WTC11 (cell line): ENCODE measurements around the gene TMTC1. TPM values are rescaled to one million over a fixed set of nuclear protein-coding genes. Genes with fewer than 3 reads are reported as not detected.

Source experiments
- ATAC-seq: fragments of 200-7000 bp; cut with Tn5 transposase; 2 replicates; pipeline ENCODE4 v1.10.0; 2021; ENCODE audit warnings: mild to moderate bottlenecking, moderate library complexity
- CTCF ChIA-PET: fragments of 300-600 bp; sonication (Branson Sonifier 250); formaldehyde crosslinking; loops from one replicate; lab custom pipeline; 2021; ENCODE audit warnings: antibody characterized with exemption; lab: Charles Lee
- POLR2A ChIA-PET: fragments of 350-600 bp; sonication (Branson Sonifier 250); formaldehyde crosslinking; loops from one replicate; lab custom pipeline; 2021; ENCODE audit warnings: antibody characterized with exemption; lab: Charles Lee
- DNase-seq: peaks from one replicate; pipeline ENCODE4 v3.0.0; 2021; ENCODE audit warnings: low spot score
- H3K27ac Mint-ChIP-seq: 2 replicates; pipeline ENCODE4 v1.8.0; 2021; ENCODE audit warnings: mixed read lengths
- H3K27me3 Mint-ChIP-seq: 2 replicates; pipeline ENCODE4 v1.8.0; 2021; ENCODE audit warnings: low read depth, mild to moderate bottlenecking, moderate library complexity, mixed read lengths
- H3K36me3 Mint-ChIP-seq: 2 replicates; pipeline ENCODE4 v1.8.0; 2021; ENCODE audit warnings: mixed read lengths
- H3K4me1 Mint-ChIP-seq: 2 replicates; pipeline ENCODE4 v1.8.0; 2022; ENCODE audit warnings: mixed read lengths
- H3K4me3 Mint-ChIP-seq: 2 replicates; pipeline ENCODE4 v1.8.0; 2021; ENCODE audit warnings: mild to moderate bottlenecking, moderate library complexity, mixed read lengths
- H3K9me3 Mint-ChIP-seq: 2 replicates; pipeline ENCODE4 v1.8.0; 2021; ENCODE audit warnings: mixed read lengths
- AR ChIP-seq: fragments of 250-450 bp; sonication (Bioruptor Pico); IDR thresholded peaks from 2 replicates; pipeline ENCODE4 v1.9.0; 2021; ENCODE audit warnings: mild to moderate bottlenecking
- CREB1 ChIP-seq: sonication (generic); formaldehyde crosslinking; IDR thresholded peaks from 2 replicates; pipeline ENCODE4 v1.8.0; 2023; ENCODE audit warnings: mild to moderate bottlenecking, missing genetic modification reagents
- E2F1 ChIP-seq: sonication (generic); formaldehyde crosslinking; IDR thresholded peaks from 2 replicates; pipeline ENCODE4 v1.8.0; 2022; ENCODE audit warnings: mild to moderate bottlenecking, missing genetic modification reagents
- E2F4 ChIP-seq: sonication (generic); formaldehyde crosslinking; IDR thresholded peaks from 2 replicates; pipeline ENCODE4 v1.8.1; 2022; ENCODE audit warnings: low read depth, mild to moderate bottlenecking, moderate library complexity, missing genetic modification reagents, borderline replicate concordance
- GABPB1 ChIP-seq: sonication (generic); formaldehyde crosslinking; IDR thresholded peaks from 2 replicates; pipeline ENCODE4 v1.8.1; 2023; ENCODE audit warnings: mild to moderate bottlenecking, missing genetic modification reagents
- GRHL2 ChIP-seq: fragments of 250-450 bp; sonication (Bioruptor Pico); IDR thresholded peaks from 2 replicates; pipeline ENCODE4 v1.8.0; 2022; ENCODE audit warnings: mild to moderate bottlenecking, moderate library complexity; ENCODE audit not compliant: insufficient replicate concordance, severe bottlenecking
- GTF2I ChIP-seq: fragments of 250-450 bp; sonication (Bioruptor Pico); conservative IDR thresholded peaks from 2 replicates; pipeline ENCODE4 v1.4.0; 2021; ENCODE audit warnings: mild to moderate bottlenecking
- JUN ChIP-seq: sonication (generic); formaldehyde crosslinking; IDR thresholded peaks from 2 replicates; pipeline ENCODE4 v1.8.0; 2023; ENCODE audit warnings: mild to moderate bottlenecking, missing genetic modification reagents
- SOX15 ChIP-seq: fragments of 250-450 bp; sonication (Bioruptor Pico); IDR thresholded peaks from 2 replicates; pipeline ENCODE4 v1.9.0; 2021; ENCODE audit warnings: mild to moderate bottlenecking
- STAT6 ChIP-seq: sonication (generic); formaldehyde crosslinking; conservative IDR thresholded peaks from 2 replicates; pipeline ENCODE4 v1.8.1; 2023; ENCODE audit warnings: mild to moderate bottlenecking, low read depth, missing genetic modification reagents, moderate library complexity
- ZNF317 ChIP-seq: sonication (generic); formaldehyde crosslinking; IDR thresholded peaks from 2 replicates; pipeline ENCODE4 v1.8.1; 2023; ENCODE audit warnings: low read depth, mild to moderate bottlenecking, moderate library complexity, missing genetic modification reagents, borderline replicate concordance
- ZNF425 ChIP-seq: fragments of 250-450 bp; sonication (Bioruptor Pico); conservative IDR thresholded peaks from 2 replicates; pipeline ENCODE4 v1.9.0; 2021; ENCODE audit warnings: mild to moderate bottlenecking
- ZSCAN18 ChIP-seq: fragments of 250-450 bp; sonication (Bioruptor Pico); IDR thresholded peaks from 2 replicates; pipeline ENCODE4 v2.1.2; 2022; ENCODE audit warnings: mild to moderate bottlenecking, moderate library complexity
- total RNA-seq: library from RNA; stranded (reverse); gene quantifications from 3 replicates; pipeline ENCODE4 v1.2.3, GENCODE V29; 2021

TMTC1 gene
- total RNA-seq, 1 experiment from 2014 or later, result 17.3 TPM

- no peak for TF ChIP-seq JUN (CRISPR knock-in tag)
Observed at GRCh38 chr12:29754235-29755189, 29.2 kb downstream of the TMTC1 start (continued).

- ChIA-PET POLR2A (no interaction called here), CTCF (no interaction called here)
- H3K9me3 Mint-ChIP-seq, result peaks cover 2% of the 10 kb centered on the region
- DNase-seq, result no peak
- no peak overlapping the region for H3K27ac Mint-ChIP-seq
- no peaks in the 10 kb centered on the region for H3K27me3 Mint-ChIP-seq
- peaks cover 33% of the 10 kb centered on the region for H3K4me1 Mint-ChIP-seq
- no peak overlapping the region for H3K4me3 Mint-ChIP-seq
- peaks cover 24% of the 10 kb centered on the region for H3K36me3 Mint-ChIP-seq
- TF ChIP-seq ZSCAN18 (CRISPR knock-in tag), result no peak
- no peak for TF ChIP-seq CREB1 (CRISPR knock-in tag)
- no peak for TF ChIP-seq ZNF317 (CRISPR knock-in tag)
- no peak for TF ChIP-seq AR
- no peak for TF ChIP-seq GRHL2 (CRISPR knock-in tag)
- TF ChIP-seq STAT6, result no peak
- no peak for TF ChIP-seq ZNF425 (CRISPR knock-in tag)
- no peak for TF ChIP-seq SOX15
- no peak for TF ChIP-seq GTF2I (CRISPR knock-in tag)
- TF ChIP-seq E2F1 (CRISPR knock-in tag), result no peak
- no peak for TF ChIP-seq E2F4 (CRISPR knock-in tag)
- no peak for TF ChIP-seq GABPB1 (CRISPR knock-in tag)
- no peak for ATAC-seq
Observed at GRCh38 chr12:29752121-29752520, 31.6 kb downstream of the TMTC1 start.
